Activated gamma-delta T cell treated with anti-CD3 and anti-CD28 coated beads, Interleukin-2, amount 50 U/mL, for 16 hours (primary cell): ENCODE data around the gene MAVS.
A peak's percentile ranks its signal among the peaks of the same experiment; 100 is the strongest.

Source experiments
- DNase-seq: peaks from one replicate; pipeline ENCODE4 v3.0.0-alpha.2; 2020; ENCODE audit warnings: low read depth

Gene MAVS

GRCh38 chr20:3846740-3847428 lies at the start of gene MAVS:
Gene MAVS, plus strand, starts transcription at chr20:3846834. Its CDS starts 7,791 bp downstream, at chr20:3854625.
- DNase-seq: peak; percentile 77

DNA sequence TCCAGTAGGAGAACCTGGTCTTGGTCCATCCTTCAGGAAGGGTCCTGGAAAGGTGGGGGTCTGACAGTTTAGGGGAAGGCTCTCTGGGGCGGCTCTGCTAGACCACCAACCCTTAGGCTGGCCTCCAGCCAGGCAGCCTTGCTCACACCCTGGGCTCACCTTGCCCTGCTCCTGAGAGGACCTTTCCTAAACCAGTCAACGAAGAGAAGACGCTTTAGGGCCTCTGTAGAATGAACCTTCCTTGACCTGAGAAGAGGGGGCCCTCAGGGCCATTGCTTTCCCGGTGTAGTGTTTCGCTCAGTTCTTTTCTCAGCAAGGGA lies 49.4 kb upstream of the MAVS start:
- DNase-seq: no peak

DNA sequence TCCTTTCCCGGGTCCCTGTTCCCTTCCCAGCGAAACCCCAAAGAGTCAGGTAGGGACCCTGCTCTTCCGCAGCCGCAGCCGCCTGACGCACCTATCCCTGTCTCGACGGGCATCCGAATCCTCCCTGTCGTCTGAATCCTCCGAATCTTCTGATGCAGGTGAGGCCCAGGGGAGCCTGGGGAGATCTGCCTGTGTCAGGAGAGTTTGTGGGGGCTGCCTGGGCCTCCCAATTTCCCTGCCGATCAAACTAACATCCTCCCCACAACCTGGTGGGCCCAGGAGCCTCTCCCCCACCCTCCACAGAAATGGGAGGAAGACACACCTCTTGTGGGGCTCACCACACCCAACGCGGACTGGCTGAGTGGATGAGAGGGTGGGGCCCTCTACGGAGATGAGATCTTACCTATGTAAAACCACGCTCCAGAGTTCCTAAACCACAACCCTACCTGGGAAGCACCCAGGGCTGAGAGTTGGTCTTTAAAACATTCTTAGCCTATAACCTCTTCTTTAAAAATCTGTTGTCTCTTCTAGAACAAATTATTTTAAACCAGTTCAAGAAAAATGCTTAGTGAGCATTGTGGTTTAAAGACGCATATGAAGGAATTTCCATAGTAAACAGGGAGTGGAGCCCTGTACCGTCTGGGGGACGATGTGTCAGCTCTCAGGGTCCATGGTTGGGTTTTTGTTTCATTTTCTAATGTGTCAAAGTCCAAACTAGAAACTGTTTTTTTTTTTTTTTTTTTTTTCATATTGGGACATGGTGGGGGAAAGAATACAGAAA lies 48.9 kb upstream of the MAVS start:
- no peak for DNase-seq

- no peak for DNase-seq
These were observed 48.3 kb upstream of the MAVS start for GRCh38 chr20:3798373-3798768.

DNA sequence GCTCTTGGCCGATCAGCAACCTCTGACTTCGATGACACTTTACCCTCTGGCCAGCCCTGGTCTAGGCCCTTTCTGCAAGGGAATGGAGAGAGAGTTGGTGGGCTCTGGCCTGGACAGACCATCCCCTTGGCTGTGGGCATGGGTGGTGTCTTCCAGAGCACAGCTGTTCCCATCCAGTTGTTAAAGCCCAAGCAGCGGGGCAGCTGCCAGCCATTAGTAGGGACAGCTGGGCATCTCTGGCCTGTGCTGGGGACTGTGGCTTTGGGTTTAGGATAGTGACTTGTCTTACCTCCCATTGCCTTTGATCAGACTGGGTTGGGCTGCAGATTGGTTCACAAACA lies 47.8 kb upstream of the MAVS start:
- no peak for DNase-seq

- DNase-seq: no peak
These were observed 46.3 kb upstream of the MAVS start for GRCh38 chr20:3800256-3800877.

- DNase-seq: no peak
These were observed 45.8 kb upstream of the MAVS start for GRCh38 chr20:3800878-3801260.

GRCh38 chr20:3801299-3801698 lies 45.3 kb upstream of the MAVS start:
- DNase-seq: no peak

GRCh38 chr20:3801846-3802245 lies 44.8 kb upstream of the MAVS start:
- no peak for DNase-seq

- no peak for DNase-seq
These were observed 44.0 kb upstream of the MAVS start for GRCh38 chr20:3802524-3803239.

DNA sequence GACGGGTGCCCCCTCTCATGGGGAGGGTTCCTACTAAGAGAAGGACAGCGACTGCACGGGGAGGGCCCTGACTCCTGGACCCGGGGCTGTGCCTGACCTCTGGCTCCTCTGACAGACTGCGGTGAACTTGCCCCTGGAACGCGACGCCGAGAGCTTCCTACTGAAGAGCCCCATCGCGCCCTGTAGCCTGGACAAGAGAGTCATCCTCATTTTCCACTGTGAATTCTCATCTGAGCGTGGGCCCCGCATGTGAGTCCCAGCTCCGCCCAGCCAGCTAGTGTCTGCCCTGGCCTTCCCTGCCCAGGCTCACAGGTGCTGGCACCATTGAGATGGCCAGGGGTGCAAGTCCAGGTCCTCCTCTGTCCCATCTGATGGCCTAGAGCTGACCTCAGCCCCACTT lies 43.3 kb upstream of the MAVS start:
- DNase-seq: no peak

DNA sequence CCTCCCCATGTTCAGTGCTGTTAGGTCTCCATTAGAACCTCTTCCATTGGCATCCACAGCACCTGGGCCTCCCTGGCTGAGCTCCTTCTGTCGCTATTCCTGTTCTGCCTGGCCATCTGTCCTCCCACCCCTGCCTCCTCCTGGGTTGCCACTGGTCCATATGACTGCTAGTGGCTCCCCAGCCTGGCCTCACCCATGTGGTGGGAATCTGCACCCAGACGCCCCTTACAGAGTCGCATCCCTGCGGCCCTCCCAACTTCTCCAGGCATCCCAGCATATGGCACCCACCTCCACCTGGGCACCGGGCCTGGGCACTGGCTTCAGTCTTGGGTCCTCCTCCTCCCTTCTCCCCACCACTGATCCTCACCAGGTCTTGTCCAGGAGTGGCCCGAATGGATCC lies 42.8 kb upstream of the MAVS start:
- no peak for DNase-seq

- DNase-seq: no peak
These were observed 42.3 kb upstream of the MAVS start for GRCh38 chr20:3804254-3804751.

GRCh38 chr20:3804781-3805180 lies 41.9 kb upstream of the MAVS start:
- DNase-seq: no peak

DNA sequence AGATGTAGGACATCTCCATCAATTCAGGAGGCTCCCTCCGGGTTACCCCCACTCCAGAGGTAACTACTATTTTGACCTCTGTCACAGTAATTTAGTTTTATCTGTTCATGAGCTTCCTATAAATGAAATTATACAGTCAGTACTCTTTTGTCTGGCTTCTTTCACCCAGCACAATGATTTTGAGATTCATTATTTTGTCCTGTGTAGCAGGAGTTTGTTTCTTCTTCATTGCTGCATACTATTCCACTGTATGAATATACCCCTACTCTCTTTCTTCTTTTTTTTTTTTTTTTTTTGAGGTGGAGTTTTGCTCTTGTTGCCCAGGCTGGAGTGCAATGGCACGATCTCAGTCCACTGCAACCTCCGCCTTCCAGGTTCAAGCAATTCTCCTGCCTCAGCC lies 38.1 kb upstream of the MAVS start:
- DNase-seq: no peak

GRCh38 chr20:3811467-3812258 lies 35.0 kb upstream of the MAVS start:
- DNase-seq: peak; percentile 88

DNA sequence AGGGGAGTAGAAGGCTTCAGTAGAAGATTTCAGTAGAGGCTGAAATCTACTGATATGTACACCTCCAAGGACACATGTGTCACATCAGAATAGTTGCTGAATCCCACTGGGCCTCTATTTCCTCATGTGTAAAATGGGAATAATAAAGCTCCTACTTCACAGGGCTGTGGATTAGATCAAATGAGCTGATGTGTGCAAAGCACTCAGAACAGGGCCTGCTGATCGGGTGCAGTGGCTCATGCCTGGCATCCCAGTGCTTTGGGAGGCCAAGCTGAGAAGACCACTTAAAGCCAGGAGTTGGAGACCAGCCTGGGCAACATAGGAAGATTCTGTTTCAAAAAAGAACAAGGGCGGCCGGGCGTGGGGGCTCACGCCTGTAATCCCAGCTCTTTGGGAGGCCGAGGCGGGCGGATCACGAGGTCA lies 34.4 kb upstream of the MAVS start:
- DNase-seq: no peak

- no peak for DNase-seq
These were observed 33.4 kb upstream of the MAVS start for GRCh38 chr20:3812975-3813847.

- DNase-seq: no peak
These were observed 32.6 kb upstream of the MAVS start for GRCh38 chr20:3813848-3814581.

- no peak for DNase-seq
These were observed 31.6 kb upstream of the MAVS start for GRCh38 chr20:3814928-3815495.
